CD14-positive monocyte (primary cell): ENCODE measurements around the gene ORAI3. TPM values are rescaled to one million over a fixed set of nuclear protein-coding genes. Genes with fewer than 3 reads are reported as not detected.

ENCODE experiments used
- DNase-seq, 3 donors: peaks; one replicate each; pipeline ENCODE4 v3.0.0-alpha.2; 2011 to 2022
- H2AFZ ChIP-seq: 2 replicates; pipeline ENCODE4 v1.6.0; 2012; ENCODE audit warnings: mild to moderate bottlenecking, low read depth, low read length, inconsistent platforms; ENCODE audit not compliant: insufficient read depth, poor library complexity, severe bottlenecking
- H3K27ac ChIP-seq, 2 donors: 1 replicate in 1 of 2; 2 replicates in 1 of 2; pipeline ENCODE4 v1.5.1; 2012 to 2013; ENCODE audit warnings: low read length in 2 of 2, control low read depth in 1 of 2, inconsistent platforms in 1 of 2, low read depth in 1 of 2, mild to moderate bottlenecking in 1 of 2
- H3K27me3 ChIP-seq, 2 donors: one replicate each; pipeline versions ENCODE4 v1.6.0 to v1.6.1; 2011 to 2013; ENCODE audit warnings: low read length in 2 of 2; ENCODE audit not compliant: control insufficient read depth in 2 of 2, insufficient read depth in 2 of 2
- H3K36me3 ChIP-seq, 2 donors: replicated peaks in 1 of 2; 1 replicate in 1 of 2; 2 replicates in 1 of 2; pipeline versions ENCODE4 v1.5.1 to v1.6.1; 2012 to 2013; ENCODE audit warnings: low read length in 2 of 2, control low read depth in 1 of 2, inconsistent platforms in 1 of 2, mild to moderate bottlenecking in 1 of 2; ENCODE audit not compliant: insufficient read depth in 2 of 2, control insufficient read depth in 1 of 2
- H3K4me1 ChIP-seq, 2 donors: 1 replicate in 1 of 2; 2 replicates in 1 of 2; pipeline versions ENCODE4 v1.5.1 to v1.6.1; 2012 to 2013; ENCODE audit warnings: low read length in 2 of 2, control low read depth in 1 of 2, inconsistent platforms in 1 of 2, mild to moderate bottlenecking in 1 of 2, moderate library complexity in 1 of 2; ENCODE audit not compliant: insufficient read depth in 2 of 2, control insufficient read depth in 1 of 2
- H3K4me2 ChIP-seq: replicated peaks from 2 replicates; pipeline ENCODE3; 2012; ENCODE audit warnings: low read length, moderate library complexity, mild to moderate bottlenecking; ENCODE audit not compliant: poor library complexity, severe bottlenecking; ENCODE audit errors: extremely low read depth
- H3K4me3 ChIP-seq, 3 experiments: fragments of 200-600 bp in 1 of 3; sonication (generic) in 1 of 3; replicated peaks in 1 of 3; 1 replicate in 2 of 3; 2 replicates in 1 of 3; pipeline ENCODE4 v1.5.1; 2011 to 2013; ENCODE audit warnings: low read length in 3 of 3, mild to moderate bottlenecking in 3 of 3, control low read depth in 2 of 3, low read depth in 2 of 3, inconsistent platforms in 1 of 3, moderate library complexity in 1 of 3
- H3K79me2 ChIP-seq: 2 replicates; pipeline ENCODE4 v1.6.0; 2012; ENCODE audit warnings: mild to moderate bottlenecking, control low read depth, inconsistent platforms, low read length, moderate library complexity; ENCODE audit not compliant: insufficient read depth
- H3K9ac ChIP-seq: 2 replicates; pipeline ENCODE4 v1.6.0; 2017; ENCODE audit warnings: low read length, mild to moderate bottlenecking; ENCODE audit not compliant: insufficient read depth, poor library complexity, severe bottlenecking
- H3K9me3 ChIP-seq, 2 donors: replicated peaks in 1 of 2; 1 replicate in 1 of 2; 2 replicates in 1 of 2; pipeline versions ENCODE4 v1.5.1 to v1.6.1; 2012 to 2013; ENCODE audit warnings: low read length in 2 of 2, control low read depth in 1 of 2; ENCODE audit not compliant: control insufficient read depth in 1 of 2, insufficient read depth in 1 of 2
- H4K20me1 ChIP-seq: 2 replicates; pipeline ENCODE4 v1.6.0; 2012; ENCODE audit warnings: mild to moderate bottlenecking, low read length, control low read depth, moderate library complexity; ENCODE audit not compliant: insufficient read depth
- H3K27ac Mint-ChIP-seq, 7 donors: one replicate each; pipeline ENCODE4 v1.8.0; 2020; ENCODE audit warnings: mild to moderate bottlenecking in 7 of 7, mixed read lengths in 7 of 7, moderate library complexity in 6 of 7, inconsistent platforms in 2 of 7
- H3K27me3 Mint-ChIP-seq, 3 donors: one replicate each; pipeline ENCODE4 v1.8.0; 2021 to 2022; ENCODE audit warnings: low read depth in 3 of 3, mild to moderate bottlenecking in 3 of 3, mixed read lengths in 3 of 3, moderate library complexity in 3 of 3, inconsistent platforms in 1 of 3
- H3K36me3 Mint-ChIP-seq, 2 donors: one replicate each; pipeline ENCODE4 v1.8.0; 2020; ENCODE audit warnings: mixed read lengths in 2 of 2, inconsistent platforms in 1 of 2, mild to moderate bottlenecking in 1 of 2
- H3K4me1 Mint-ChIP-seq: one replicate; pipeline ENCODE4 v1.8.0; 2020; ENCODE audit warnings: mild to moderate bottlenecking, mixed read lengths
- H3K4me3 Mint-ChIP-seq, 2 donors: one replicate each; pipeline ENCODE4 v1.8.0; 2020; ENCODE audit warnings: mild to moderate bottlenecking in 2 of 2, mixed read lengths in 2 of 2, moderate library complexity in 1 of 2
- H3K9me3 Mint-ChIP-seq, 7 donors: one replicate each; pipeline ENCODE4 v1.8.0; 2020 to 2022; ENCODE audit warnings: mixed read lengths in 7 of 7, mild to moderate bottlenecking in 6 of 7, moderate library complexity in 6 of 7, inconsistent platforms in 2 of 7
- CTCF ChIP-seq: fragments of 200-600 bp; IDR thresholded peaks from one replicate; pipeline ENCODE4 v1.8.0; 2022; ENCODE audit warnings: antibody characterized with exemption, mild to moderate bottlenecking
- WGBS: methylation state at CpG from one replicate; pipeline ENCODE4 v1.1.5; 2013; ENCODE audit warnings: missing lambda C conversion rate; ENCODE audit not compliant: insufficient coverage; 5-methylcytosine and 5-hydroxymethylcytosine counted together
- intact Hi-C, 2 donors: fragments of 100-400 bp; cut with micrococcal nuclease; formaldehyde crosslinking; loops; one replicate each; pipeline versions ENCODE4 v1.15.0 to v1.15.1; 2023
- polyA plus RNA-seq, 3 donors: library from polyadenylated mRNA; depleted of rRNA in 1 of 3; unstranded in 2 of 3; stranded (reverse) in 1 of 3; fragments of 300-500 nt in 2 of 3; fragments of >200 nt in 1 of 3; fragmentation: Illumina TruSeq in 2 of 3; gene quantifications; 1 replicate in 2 of 3; 2 replicates in 1 of 3; pipeline ENCODE4 v1.2.3, GENCODE V29; 2012 to 2021

ORAI3 gene
- polyA plus RNA-seq, 3 donors = 34.3 to 80.3 (median 76.8) TPM

- Histone ChIP-seq H3K4me1 (peaks cover 25 to 28% of the 10 kb centered on the region in 2 donors), H3K27me3 (no peaks in the 10 kb centered on the region), H3K36me3 (peaks cover 17 to 31% of the 10 kb centered on the region in 2 donors), H2AFZ (no peak overlapping the region), H3K27ac (no peak overlapping the region), H3K9ac (no peak overlapping the region), H3K9me3 (no peaks in the 10 kb centered on the region), H3K79me2 (peaks cover 44% of the 10 kb centered on the region), H4K20me1 (peaks cover 63% of the 10 kb centered on the region), H3K4me2 (peak overlapping the region; percentile 99), H3K4me3 (peak overlapping the region in 1 of 3 experiments; percentile 99)
- no peak for TF ChIP-seq CTCF
- Mint-ChIP-seq H3K27ac (peak overlapping the region in 1 of 7 donors; percentile 61), H3K4me1 (peaks cover 22% of the 10 kb centered on the region), H3K9me3 (peaks cover 0 to 1% (median 0%) of the 10 kb centered on the region in 7 donors), H3K4me3 (no peak overlapping the region), H3K36me3 (peaks cover 4 to 31% of the 10 kb centered on the region in 2 donors), H3K27me3 (peaks cover 0 to 4% (median 0%) of the 10 kb centered on the region in 3 donors)
- DNase-seq = no peak
- intact Hi-C loops = loop anchor here in 1 of 2 donors (10.0 kb wide), 1 partner anchor 144 kb away; the partner anchor contains the start of gene VKORC1
- WGBS = 100% methylated on average over 1 of the region's 1 CpG
These were observed 2.3 kb downstream of the ORAI3 start for GRCh38 chr16:30951193-30951592.

- no peak for TF ChIP-seq CTCF
- Mint-ChIP-seq H3K27ac (peak overlapping the region in 2 of 7 donors; percentile 61 to 69), H3K4me3 (no peak overlapping the region), H3K36me3 (peaks cover 4 to 25% of the 10 kb centered on the region in 2 donors), H3K4me1 (peaks cover 22% of the 10 kb centered on the region), H3K27me3 (peaks cover 0 to 3% (median 0%) of the 10 kb centered on the region in 3 donors), H3K9me3 (peaks cover 0 to 1% (median 0%) of the 10 kb centered on the region in 7 donors)
- H3K4me1 ChIP-seq = peaks cover 26 to 32% of the 10 kb centered on the region in 2 donors
- no peaks in the 10 kb centered on the region for H3K9me3 ChIP-seq
- no peaks in the 10 kb centered on the region for H3K27me3 ChIP-seq
- H3K36me3 ChIP-seq = peaks cover 14 to 26% of the 10 kb centered on the region in 2 donors
- no peak for DNase-seq
- peaks cover 44% of the 10 kb centered on the region for H3K79me2 ChIP-seq
- 81% methylated on average over 2 of the region's 3 CpGs for WGBS
- H3K4me3 ChIP-seq = no peak overlapping the region
- intact Hi-C loops = loop anchor here in 1 of 2 donors (10.0 kb wide), 1 partner anchor 143 kb away; the partner anchor contains the start of gene VKORC1
- no peak overlapping the region for H3K4me2 ChIP-seq
- no peak overlapping the region for H3K9ac ChIP-seq
- no peak overlapping the region for H2AFZ ChIP-seq
- H4K20me1 ChIP-seq = peaks cover 65% of the 10 kb centered on the region
- peak overlapping the region in 1 of 2 donors; percentile 31 for H3K27ac ChIP-seq
These were observed 2.9 kb downstream of the ORAI3 start for GRCh38 chr16:30951750-30952149.
